GM10847 (cell line): ENCODE measurements around the gene TMC8.
A peak's percentile ranks its signal among the peaks of the same experiment; 100 is the strongest.

ENCODE experiments used
- POLR2A ChIP-seq: IDR thresholded peaks from 2 replicates; pipeline ENCODE4 v1.6.1; 2011; ENCODE audit not compliant: insufficient read length; ENCODE audit errors: extremely low read depth

Gene TMC8

GRCh38 chr17:78137392-78138203 lies 7.0 kb downstream of the TMC8 start:
- TF ChIP-seq POLR2A, result no peak

GRCh38 chr17:78138204-78139060 lies 7.9 kb downstream of the TMC8 start:
- TF ChIP-seq POLR2A, result peak; percentile 0

GRCh38 chr17:78140169-78141051 lies 9.8 kb downstream of the TMC8 start:
- peak; percentile 63 for TF ChIP-seq POLR2A

- TF ChIP-seq POLR2A, result no peak
Observed at GRCh38 chr17:78141437-78142118, 11.0 kb downstream of the TMC8 start.

- no peak for TF ChIP-seq POLR2A
Observed at GRCh38 chr17:78142119-78142861, 11.7 kb downstream of the TMC8 start.

- TF ChIP-seq POLR2A, result no peak
Observed at GRCh38 chr17:78143214-78144146, 12.9 kb downstream of the TMC8 start.

- no peak for TF ChIP-seq POLR2A
Observed at GRCh38 chr17:78144147-78144719, 13.7 kb downstream of the TMC8 start.

GRCh38 chr17:78144736-78145641 lies 14.4 kb downstream of the TMC8 start:
- no peak for TF ChIP-seq POLR2A

GRCh38 chr17:78146471-78146869 lies 15.9 kb downstream of the TMC8 start:
- no peak for TF ChIP-seq POLR2A

- TF ChIP-seq POLR2A, result no peak
Observed at GRCh38 chr17:78146881-78147280, 16.3 kb downstream of the TMC8 start.

GRCh38 chr17:78147315-78147998 lies 16.9 kb downstream of the TMC8 start:
- peak; percentile 21 for TF ChIP-seq POLR2A
